K562 (cell line): Measurements from ENCODE around the gene SPI1. TPM values are rescaled to one million over a fixed set of nuclear protein-coding genes. Genes with fewer than 3 reads are reported as not detected.
A peak's percentile ranks its signal among the peaks of the same experiment; 100 is the strongest.

Experiments
- ATAC-seq: fragments of 200-7000 bp; cut with Tn5 transposase; 3 replicates; pipeline ENCODE4 v1.9.1; 2020; ENCODE audit warnings: moderate library complexity
- BruUV-seq: library from RNA; stranded (reverse); fragments of 400-500 nt; replicated peaks from 2 replicates; lab custom pipeline; 2021; lab: Mats Ljungman, UMichigan
- CTCF ChIA-PET: fragments of 300-600 bp; formaldehyde crosslinking; extraction: SDS; loops from one replicate; lab custom pipeline; 2021; ENCODE audit warnings: low intra/inter-chr PET ratio; lab: Yijun Ruan, JAX
- POLR2A ChIA-PET: fragments of 300-600, 350-650 bp; sonication (Branson Sonifier 250); formaldehyde crosslinking; extraction: SDS; loops from one replicate; lab custom pipeline; 2021; ENCODE audit warnings: antibody characterized with exemption, inconsistent platforms; lab: Yijun Ruan, JAX
- DNase-seq, 4 experiments: peaks; one replicate each; pipeline versions ENCODE4 v3.0.0 to v3.0.0-alpha.2; 2011 to 2018; ENCODE audit warnings: low spot score in 3 of 4, mixed read lengths in 3 of 4; ENCODE audit errors: extremely low read depth in 1 of 4
- FAIRE-seq: peaks from 2 replicates; lab custom pipeline; 2011; peaks lifted over from hg19 to GRCh38; lab: Jason Lieb, UNC
- H2AFZ ChIP-seq: 2 replicates; pipeline ENCODE4 v1.6.0; 2011; ENCODE audit warnings: low read depth, low read length, control low read depth, inconsistent platforms
- H3K27ac ChIP-seq: fragments of 200-600 bp; 3 replicates; pipeline ENCODE4 v1.8.0; 2011; ENCODE audit warnings: low read depth, mild to moderate bottlenecking, control low read depth, inconsistent platforms, low read length, moderate library complexity, mixed read lengths; ENCODE audit errors: extremely low read depth
- H3K27me3 ChIP-seq, 2 experiments: fragments of 300-600 bp in 1 of 2; 2 replicates in 1 of 2; 3 replicates in 1 of 2; pipeline versions ENCODE4 v1.6.0 to v1.8.0; 2011; ENCODE audit warnings: inconsistent platforms in 2 of 2, low read length in 2 of 2, mild to moderate bottlenecking in 1 of 2, mixed read lengths in 1 of 2, moderate library complexity in 1 of 2; ENCODE audit not compliant: control insufficient read depth in 2 of 2, insufficient read depth in 2 of 2
- H3K36me3 ChIP-seq: fragments of 300-600 bp; 3 replicates; pipeline ENCODE4 v1.8.0; 2011; ENCODE audit warnings: mild to moderate bottlenecking, low read length, inconsistent platforms; ENCODE audit not compliant: control insufficient read depth, insufficient read depth
- H3K4me1 ChIP-seq, 2 experiments: fragments of 200-600 bp in 1 of 2; replicated peaks in 1 of 2; 2 replicates in 1 of 2; 3 replicates in 1 of 2; pipeline versions ENCODE4 v1.5.1 to v1.8.0; 2011; ENCODE audit warnings: inconsistent platforms in 2 of 2, low read length in 2 of 2, mild to moderate bottlenecking in 1 of 2, mixed read lengths in 1 of 2, moderate library complexity in 1 of 2; ENCODE audit not compliant: control insufficient read depth in 2 of 2, insufficient read depth in 2 of 2
- H3K4me2 ChIP-seq: 2 replicates; pipeline ENCODE4 v1.6.1; 2011; ENCODE audit warnings: low read length, control low read depth, inconsistent platforms, mixed read lengths; ENCODE audit not compliant: insufficient read depth
- H3K4me3 ChIP-seq: fragments of 200-600 bp; sonication (generic), shearing (Covaris generic); 2 replicates; pipeline ENCODE4 v1.5.1; 2016; ENCODE audit warnings: control low read depth, inconsistent platforms
- H3K79me2 ChIP-seq: fragments of 200-600 bp; 3 replicates; pipeline ENCODE4 v1.8.0; 2011; ENCODE audit warnings: low read length, inconsistent platforms; ENCODE audit not compliant: control insufficient read depth, insufficient read depth
- H3K9ac ChIP-seq, 2 experiments: 2 replicates each; pipeline versions ENCODE4 v1.6.0 to v1.6.1; 2011; ENCODE audit warnings: low read depth in 2 of 2, low read length in 2 of 2, control low read depth in 1 of 2, inconsistent platforms in 1 of 2, mild to moderate bottlenecking in 1 of 2, mixed read lengths in 1 of 2; ENCODE audit not compliant: insufficient read depth in 1 of 2
- H3K9me1 ChIP-seq: one replicate; pipeline ENCODE4 v1.6.0; 2011; ENCODE audit warnings: inconsistent platforms, mild to moderate bottlenecking, low read length, moderate library complexity; ENCODE audit not compliant: control insufficient read depth, insufficient read depth
- H3K9me3 ChIP-seq: replicated peaks from 2 replicates; pipeline ENCODE4 v1.5.1; 2011; ENCODE audit warnings: low read depth, low read length, inconsistent platforms; ENCODE audit not compliant: control insufficient read depth, insufficient read depth
- H4K20me1 ChIP-seq: replicated peaks from 2 replicates; pipeline ENCODE4 v1.6.1; 2011; ENCODE audit warnings: low read length, inconsistent platforms, mixed read lengths; ENCODE audit not compliant: control insufficient read depth, insufficient read depth
- BCOR ChIP-seq: fragments of 450-650 bp; IDR thresholded peaks from 2 replicates; pipeline ENCODE4 v1.6.1; 2016
- CBX8 ChIP-seq: fragments of 200-600 bp; sonication (generic); IDR thresholded peaks from 2 replicates; pipeline ENCODE4 v1.6.1; 2012; ENCODE audit warnings: borderline replicate concordance, mixed run types, low read depth, mild to moderate bottlenecking, moderate library complexity, mixed read lengths, low read length, control low read depth, inconsistent platforms; ENCODE audit not compliant: poor library complexity, severe bottlenecking; ENCODE audit errors: extremely low read depth
- ESRRA ChIP-seq: fragments of 450-650 bp; IDR thresholded peaks from 2 replicates; pipeline ENCODE4 v1.6.1; 2014; ENCODE audit warnings: low read depth, mild to moderate bottlenecking, moderate library complexity, borderline replicate concordance
- HMG20A ChIP-seq: fragments of 450-650 bp; formaldehyde crosslinking; conservative IDR thresholded peaks from 2 replicates; pipeline ENCODE4 v1.4.0; 2020; ENCODE audit warnings: mild to moderate bottlenecking, mixed read lengths
- HNRNPUL1 ChIP-seq: fragments of 200-400 bp; formaldehyde crosslinking; IDR thresholded peaks from 2 replicates; pipeline ENCODE4 v1.6.1; 2017; ENCODE audit warnings: low read length
- NFIC ChIP-seq: fragments of 450-650 bp; IDR thresholded peaks from 2 replicates; pipeline ENCODE4 v1.6.1; 2017; ENCODE audit warnings: mild to moderate bottlenecking, inconsistent platforms
- NR2C1 ChIP-seq, 2 experiments: fragments of 450-650 bp; IDR thresholded peaks; 2 replicates each; pipeline ENCODE4 v1.6.1; 2017; ENCODE audit warnings: mild to moderate bottlenecking in 2 of 2, antibody characterized with exemption in 1 of 2, inconsistent platforms in 1 of 2, missing compliant biosample characterization in 1 of 2, missing genetic modification characterization in 1 of 2
- PML ChIP-seq: IDR thresholded peaks from 2 replicates; pipeline ENCODE4 v1.6.1; 2012; ENCODE audit warnings: low read length, inconsistent platforms
- PTRF ChIP-seq: fragments of 450-650 bp; IDR thresholded peaks from 2 replicates; pipeline ENCODE4 v1.6.1; 2016; ENCODE audit warnings: mild to moderate bottlenecking, missing genetic modification characterization, missing compliant biosample characterization
- PURB ChIP-seq: sonication (generic); formaldehyde crosslinking; IDR thresholded peaks from 2 replicates; pipeline ENCODE4 v1.9.0; 2021; ENCODE audit warnings: low read depth, mild to moderate bottlenecking, missing genetic modification reagents
- PYGO2 ChIP-seq: fragments of 450-650 bp; IDR thresholded peaks from 2 replicates; pipeline ENCODE4 v1.6.1; 2016; ENCODE audit warnings: mild to moderate bottlenecking, missing genetic modification characterization, moderate library complexity, missing compliant biosample characterization
- SIRT6 ChIP-seq: IDR thresholded peaks from one replicate; pipeline ENCODE4 v1.6.1; 2012; ENCODE audit warnings: low read depth, mild to moderate bottlenecking, control low read depth, inconsistent platforms, low read length, moderate library complexity
- SMAD4 ChIP-seq: fragments of 250-450 bp; sonication (Bioruptor Pico); conservative IDR thresholded peaks from 2 replicates; pipeline ENCODE4 v1.8.0; 2021; ENCODE audit warnings: inconsistent platforms, mild to moderate bottlenecking, moderate library complexity
- ZBTB33 ChIP-seq: sonication (generic); formaldehyde crosslinking; IDR thresholded peaks from 2 replicates; pipeline ENCODE4 v1.8.1; 2023; ENCODE audit warnings: mild to moderate bottlenecking, missing genetic modification reagents
- ZFP36 ChIP-seq: fragments of 150-350 bp; IDR thresholded peaks from 2 replicates; pipeline ENCODE4 v1.6.1; 2018; ENCODE audit warnings: low read length, low read depth; ENCODE audit not compliant: partially characterized antibody
- ZNF511 ChIP-seq: sonication (generic); formaldehyde crosslinking; IDR thresholded peaks from 2 replicates; pipeline ENCODE4 v1.8.0; 2022; ENCODE audit warnings: mild to moderate bottlenecking, missing genetic modification reagents
- WGBS: fragments of 100-300 bp; shearing (Covaris generic); methylation state at CpG from one replicate; pipeline ENCODE4 v1.1.6; 2016; ENCODE audit warnings: low coverage, mixed read lengths; ENCODE audit not compliant: insufficient coverage; ENCODE audit errors: missing lambda C conversion rate; 5-methylcytosine and 5-hydroxymethylcytosine counted together
- in situ Hi-C: fragments of 300-500 bp; cut with MboI; formaldehyde crosslinking; loops from 4 replicates; pipeline ENCODE4 v1.15.0; 2018; ENCODE audit warnings: inconsistent platforms, mixed read lengths
- intact Hi-C: fragments of 100-400 bp; cut with micrococcal nuclease; formaldehyde crosslinking; loops from 2 replicates; pipeline ENCODE4 v1.14.2; 2022
- polyA plus RNA-seq, 8 experiments: library from polyadenylated mRNA; depleted of rRNA in 4 of 8; stranded (reverse) in 5 of 8; unstranded in 3 of 8; fragments of >200 nt; fragmentation: Nextera tagmentation in 2 of 8; fragmentation: Illumina TruSeq in 1 of 8; extraction: Ambion mirVana in 2 of 8; extraction: Trizol in 1 of 8; gene quantifications; 2 replicates each; pipeline versions ENCODE4 v1.2.1 to v1.2.3, GENCODE V29; 2011 to 2014; ENCODE audit warnings: inconsistent platforms in 1 of 8, missing spikeins in 1 of 8
- total RNA-seq, 7 experiments: library from RNA; depleted of rRNA in 6 of 7; stranded (reverse); fragments of >200 nt in 6 of 7; fragmentation: Illumina TruSeq in 2 of 7; extraction: Trizol in 2 of 7; gene quantifications; 2 replicates each; pipeline versions ENCODE4 v1.2.1 to v1.2.3, GENCODE V29; 2011 to 2021; ENCODE audit warnings: low replicate concordance in 1 of 7

SPI1 gene
- total and polyA plus RNA-seq, 9 of the 15 experiments (the other 6 are each of a cell fraction or from before 2014, with no cell fraction given) = 0.10 to 33.7 (median 10.3) TPM

GRCh38 chr11:47352556-47352955 lies 25.8 kb downstream of the SPI1 start, which contains the start of gene MYBPC3 (continued):
- TF ChIP-seq PML = no peak

- BruUV-seq = no TSS peak
- Histone ChIP-seq H3K4me2 (no peak overlapping the region), H3K79me2 (no peaks in the 10 kb centered on the region), H3K4me1 (peaks cover 0 to 47% of the 10 kb centered on the region in 2 experiments; a peak in 3 of 5 replicates), H2AFZ (no peak overlapping the region), H3K4me3 (no peak overlapping the region), H3K36me3 (no peaks in the 10 kb centered on the region), H3K9ac (peak overlapping the region in 1 of 2 experiments; percentile 68; a peak in 2 of 4 replicates), H3K27ac (no peak overlapping the region), H3K9me1 (no peaks in the 10 kb centered on the region), H3K27me3 (peaks cover 3 to 12% of the 10 kb centered on the region in 2 experiments; a peak in 4 of 5 replicates), H3K9me3 (peaks cover 6% of the 10 kb centered on the region), H4K20me1 (peaks cover 3% of the 10 kb centered on the region; the same call in 1 of the 2 replicates)
- ChIA-PET CTCF (no interaction called here), POLR2A (interaction anchor here (0.6 to 0.7 kb wide), 5 partner anchors 12 to 567 kb away, joined by 3 to 4 read pairs (median 3); no protein-coding TSS in a partner anchor)
- no peak for ATAC-seq
- DNase-seq = no peak
- WGBS = 66% methylated on average over 29 of the region's 29 CpGs
- no peak for FAIRE-seq
- intact Hi-C loops = loop anchor here (10.0 kb wide), 2 partner anchors 53 to 467 kb away; partner anchors contain the start of gene SLC39A13
- in situ Hi-C loops = loop anchor here (10.0 kb wide), 1 partner anchor 467 kb away; no protein-coding TSS in a partner anchor
- TF ChIP-seq ESRRA (peak; percentile 74), HNRNPUL1 (no peak), CBX8 (no peak), PYGO2 (no peak), ZFP36 (peak; percentile 76), ZNF511 (CRISPR knock-in tag) (no peak), ZBTB33 (0 out of 2 replicates have a peak, but pooled peaks have one; percentile 38), BCOR (0 out of 2 replicates have a peak, but pooled peaks have one; percentile 27), SMAD4 (CRISPR knock-in tag) (no peak), NFIC (peak; percentile 89), PTRF (tag) (no peak), HMG20A (CRISPR knock-in tag) (no peak), SIRT6 (no peak), PURB (CRISPR knock-in tag) (no peak), NR2C1 (IDR thresholded peaks at IDR 0.05) (no peak), NR2C1 (tag; IDR thresholded peaks at IDR 0.05) (no peak)
These were observed 26.9 kb downstream of the SPI1 start for GRCh38 chr11:47351156-47352126.
